K562 (cell line): ENCODE data around the gene RTBDN. TPM values are rescaled to one million over a fixed set of nuclear protein-coding genes. Genes with fewer than 3 reads are reported as not detected.

Experiments
- ASH1L ChIP-seq: fragments of 450-650 bp; IDR thresholded peaks from 2 replicates; pipeline ENCODE4 v1.6.1; 2018; ENCODE audit warnings: borderline replicate concordance, mild to moderate bottlenecking, low read depth; ENCODE audit not compliant: partially characterized antibody
- ATF7 ChIP-seq: fragments of 450-650 bp; IDR thresholded peaks from 2 replicates; pipeline ENCODE4 v1.7.1; 2014; ENCODE audit warnings: mild to moderate bottlenecking, moderate library complexity
- BRD9 ChIP-seq: fragments of 450-650 bp; IDR thresholded peaks from 2 replicates; pipeline ENCODE4 v1.6.1; 2018; ENCODE audit warnings: low read depth; ENCODE audit not compliant: partially characterized antibody
- CHD2 ChIP-seq: IDR thresholded peaks from 2 replicates; pipeline ENCODE4 v1.6.1; 2011; ENCODE audit warnings: low read depth, low read length
- FOXP1 ChIP-seq: sonication (generic); formaldehyde crosslinking; IDR thresholded peaks from 2 replicates; pipeline ENCODE4 v1.8.0; 2022; ENCODE audit warnings: mild to moderate bottlenecking, missing genetic modification reagents
- GATA2 ChIP-seq: sonication (generic); formaldehyde crosslinking; IDR thresholded peaks from 2 replicates; pipeline ENCODE4 v1.4.0; 2020; ENCODE audit warnings: mild to moderate bottlenecking, missing genetic modification reagents
- MTA3 ChIP-seq: fragments of 450-650 bp; formaldehyde crosslinking; IDR thresholded peaks from 2 replicates; pipeline ENCODE4 v1.6.1; 2017; ENCODE audit warnings: mild to moderate bottlenecking, borderline replicate concordance
- MTF1 ChIP-seq: fragments of 250-450 bp; sonication (Bioruptor Pico); IDR thresholded peaks from 2 replicates; pipeline ENCODE4 v1.9.0; 2021; ENCODE audit warnings: moderate library complexity, mild to moderate bottlenecking, inconsistent platforms, borderline replicate concordance
- PCBP1 ChIP-seq: fragments of 200-400 bp; formaldehyde crosslinking; IDR thresholded peaks from 2 replicates; pipeline ENCODE4 v1.6.1; 2018; ENCODE audit warnings: mild to moderate bottlenecking, low read depth, low read length; ENCODE audit not compliant: poor library complexity, severe bottlenecking
- POU5F1 ChIP-seq: fragments of 150-350 bp; IDR thresholded peaks from 2 replicates; pipeline ENCODE4 v1.6.1; 2014; ENCODE audit warnings: borderline replicate concordance, low read length, low read depth, mild to moderate bottlenecking; ENCODE audit not compliant: partially characterized antibody
- RHOXF2B ChIP-seq: fragments of 250-450 bp; sonication (Bioruptor Pico); conservative IDR thresholded peaks from 2 replicates; pipeline ENCODE4 v1.5.1; 2021
- SETDB1 ChIP-seq: IDR thresholded peaks from one replicate; pipeline ENCODE4 v1.6.1; 2012; ENCODE audit warnings: low read length, control low read depth, inconsistent platforms
- ZFP30 ChIP-seq: fragments of 250-450 bp; sonication (Bioruptor Pico); IDR thresholded peaks from 2 replicates; pipeline ENCODE4 v1.8.0; 2022; ENCODE audit warnings: moderate library complexity, mild to moderate bottlenecking, inconsistent platforms, borderline replicate concordance
- ZNF212 ChIP-seq: fragments of 450-650 bp; formaldehyde crosslinking; IDR thresholded peaks from 2 replicates; pipeline ENCODE4 v1.4.0; 2020; ENCODE audit warnings: mild to moderate bottlenecking
- ZNF274 ChIP-seq: IDR thresholded peaks from 2 replicates; pipeline ENCODE4 v1.6.1; 2011; ENCODE audit warnings: low read depth, mild to moderate bottlenecking, low read length, moderate library complexity, borderline replicate concordance
- polyA plus RNA-seq, 8 experiments: library from polyadenylated mRNA; depleted of rRNA in 4 of 8; stranded (reverse) in 5 of 8; unstranded in 3 of 8; fragments of >200 nt; fragmentation: Nextera tagmentation in 2 of 8; fragmentation: Illumina TruSeq in 1 of 8; extraction: Ambion mirVana in 2 of 8; extraction: Trizol in 1 of 8; gene quantifications; 2 replicates each; pipeline versions ENCODE4 v1.2.1 to v1.2.3, GENCODE V29; 2011 to 2014; ENCODE audit warnings: inconsistent platforms in 1 of 8, missing spikeins in 1 of 8
- total RNA-seq, 7 experiments: library from RNA; depleted of rRNA in 6 of 7; stranded (reverse); fragments of >200 nt in 6 of 7; fragmentation: Illumina TruSeq in 2 of 7; extraction: Trizol in 2 of 7; gene quantifications; 2 replicates each; pipeline versions ENCODE4 v1.2.1 to v1.2.3, GENCODE V29; 2011 to 2021; ENCODE audit warnings: low replicate concordance in 1 of 7
- TF ChIP-seq, protein P1 (sequence below): fragments of 450-650 bp; IDR thresholded peaks from 2 replicates; pipeline ENCODE4 v1.6.1; 2016; ENCODE audit warnings: borderline replicate concordance
- TF ChIP-seq, protein P2 (sequence below): IDR thresholded peaks from 2 replicates; pipeline ENCODE4 v1.6.1; 2014; ENCODE audit warnings: antibody characterized with exemption
- TF ChIP-seq, protein P3 (sequence below): fragments of 250-450 bp; sonication (Bioruptor Pico); IDR thresholded peaks from 2 replicates; pipeline ENCODE4 v1.5.0; 2021
- TF ChIP-seq, protein P4 (sequence below): fragments of 450-650 bp; formaldehyde crosslinking; IDR thresholded peaks from 2 replicates; pipeline ENCODE4 v1.4.0; 2020; ENCODE audit warnings: mild to moderate bottlenecking, moderate library complexity
- TF ChIP-seq, protein P5 (sequence below): fragments of 450-650 bp; IDR thresholded peaks from 2 replicates; pipeline ENCODE4 v1.7.0; 2016; ENCODE audit warnings: borderline replicate concordance

RTBDN gene
- total and polyA plus RNA-seq, 9 of the 15 experiments (the other 6 are each of a cell fraction or from before 2014, with no cell fraction given), result 0.20 to 2.3 (median 0.72) TPM; not detected in 1

DNA sequence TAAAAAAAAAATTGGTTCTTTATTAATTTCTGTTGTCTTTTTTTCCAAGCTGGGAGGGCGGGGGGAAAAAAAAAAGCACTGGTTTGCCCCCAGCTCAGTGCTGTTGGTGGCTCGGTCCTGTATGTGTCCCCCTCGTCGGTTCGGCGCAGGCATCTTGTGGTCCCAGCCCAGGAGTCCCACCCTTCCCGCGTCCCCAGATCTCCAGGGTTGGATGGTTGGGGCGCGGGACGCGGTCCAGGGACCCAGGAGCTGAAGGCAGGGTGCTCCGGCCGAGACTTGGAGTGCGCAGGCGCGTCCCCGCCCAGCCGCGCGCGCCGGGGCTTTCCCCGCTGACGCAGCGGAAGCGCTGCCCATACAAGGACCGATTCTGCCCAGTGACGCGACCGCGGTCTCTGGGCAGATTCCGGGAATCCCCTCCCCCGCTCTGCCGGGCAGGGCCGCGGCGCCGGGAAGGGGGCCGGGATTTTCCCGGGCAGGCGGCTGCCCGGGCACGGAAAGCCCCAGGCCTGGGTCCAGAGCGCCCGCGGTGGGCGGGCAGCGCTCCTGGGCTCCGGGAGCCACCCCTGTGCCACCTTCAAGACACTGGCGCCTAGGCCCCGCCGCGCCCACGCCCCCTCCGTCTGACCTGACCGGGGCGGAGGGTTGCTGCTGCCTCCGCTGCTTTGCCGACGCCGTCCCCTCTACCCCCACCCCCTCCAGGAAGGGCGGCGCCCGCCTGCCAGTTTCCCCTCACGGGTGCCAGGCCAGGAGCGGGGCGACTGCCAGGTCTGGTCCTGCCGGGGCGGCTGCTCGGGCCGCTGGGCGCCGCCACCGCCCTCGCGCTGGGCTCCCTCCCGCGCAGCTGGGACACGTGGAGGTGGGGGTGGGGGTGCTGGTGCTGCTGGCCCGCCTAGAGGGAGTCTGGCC lies 40.8 kb downstream of the RTBDN start (continued):
- TF ChIP-seq, protein P1, sequence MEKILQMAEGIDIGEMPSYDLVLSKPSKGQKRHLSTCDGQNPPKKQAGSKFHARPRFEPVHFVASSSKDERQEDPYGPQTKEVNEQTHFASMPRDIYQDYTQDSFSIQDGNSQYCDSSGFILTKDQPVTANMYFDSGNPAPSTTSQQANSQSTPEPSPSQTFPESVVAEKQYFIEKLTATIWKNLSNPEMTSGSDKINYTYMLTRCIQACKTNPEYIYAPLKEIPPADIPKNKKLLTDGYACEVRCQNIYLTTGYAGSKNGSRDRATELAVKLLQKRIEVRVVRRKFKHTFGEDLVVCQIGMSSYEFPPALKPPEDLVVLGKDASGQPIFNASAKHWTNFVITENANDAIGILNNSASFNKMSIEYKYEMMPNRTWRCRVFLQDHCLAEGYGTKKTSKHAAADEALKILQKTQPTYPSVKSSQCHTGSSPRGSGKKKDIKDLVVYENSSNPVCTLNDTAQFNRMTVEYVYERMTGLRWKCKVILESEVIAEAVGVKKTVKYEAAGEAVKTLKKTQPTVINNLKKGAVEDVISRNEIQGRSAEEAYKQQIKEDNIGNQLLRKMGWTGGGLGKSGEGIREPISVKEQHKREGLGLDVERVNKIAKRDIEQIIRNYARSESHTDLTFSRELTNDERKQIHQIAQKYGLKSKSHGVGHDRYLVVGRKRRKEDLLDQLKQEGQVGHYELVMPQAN, result no peak
- TF ChIP-seq CHD2 (peak; percentile 70), POU5F1 (no peak), SETDB1 (no peak), MTF1 (CRISPR knock-in tag) (no peak), GATA2 (CRISPR knock-in tag) (no peak), RHOXF2B (CRISPR knock-in tag) (no peak), ZNF274 (no peak; the same call in 1 of the 2 replicates), BRD9 (no peak), ASH1L (no peak), ATF7 (peak; percentile 66; the same call in 1 of the 2 replicates), FOXP1 (CRISPR knock-in tag) (no peak), MTA3 (peak; percentile 95), ZNF212 (CRISPR knock-in tag) (no peak), ZFP30 (CRISPR knock-in tag) (no peak), PCBP1 (peak; percentile 94)
- TF ChIP-seq, protein P2, sequence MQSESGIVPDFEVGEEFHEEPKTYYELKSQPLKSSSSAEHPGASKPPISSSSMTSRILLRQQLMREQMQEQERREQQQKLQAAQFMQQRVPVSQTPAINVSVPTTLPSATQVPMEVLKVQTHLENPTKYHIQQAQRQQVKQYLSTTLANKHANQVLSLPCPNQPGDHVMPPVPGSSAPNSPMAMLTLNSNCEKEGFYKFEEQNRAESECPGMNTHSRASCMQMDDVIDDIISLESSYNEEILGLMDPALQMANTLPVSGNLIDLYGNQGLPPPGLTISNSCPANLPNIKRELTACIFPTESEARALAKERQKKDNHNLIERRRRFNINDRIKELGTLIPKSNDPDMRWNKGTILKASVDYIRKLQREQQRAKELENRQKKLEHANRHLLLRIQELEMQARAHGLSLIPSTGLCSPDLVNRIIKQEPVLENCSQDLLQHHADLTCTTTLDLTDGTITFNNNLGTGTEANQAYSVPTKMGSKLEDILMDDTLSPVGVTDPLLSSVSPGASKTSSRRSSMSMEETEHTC, result no peak
- TF ChIP-seq, protein P3, sequence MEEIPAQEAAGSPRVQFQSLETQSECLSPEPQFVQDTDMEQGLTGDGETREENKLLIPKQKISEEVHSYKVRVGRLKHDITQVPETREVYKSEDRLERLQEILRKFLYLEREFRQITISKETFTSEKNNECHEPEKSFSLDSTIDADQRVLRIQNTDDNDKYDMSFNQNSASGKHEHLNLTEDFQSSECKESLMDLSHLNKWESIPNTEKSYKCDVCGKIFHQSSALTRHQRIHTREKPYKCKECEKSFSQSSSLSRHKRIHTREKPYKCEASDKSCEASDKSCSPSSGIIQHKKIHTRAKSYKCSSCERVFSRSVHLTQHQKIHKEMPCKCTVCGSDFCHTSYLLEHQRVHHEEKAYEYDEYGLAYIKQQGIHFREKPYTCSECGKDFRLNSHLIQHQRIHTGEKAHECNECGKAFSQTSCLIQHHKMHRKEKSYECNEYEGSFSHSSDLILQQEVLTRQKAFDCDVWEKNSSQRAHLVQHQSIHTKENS, result no peak
- TF ChIP-seq, protein P4, sequence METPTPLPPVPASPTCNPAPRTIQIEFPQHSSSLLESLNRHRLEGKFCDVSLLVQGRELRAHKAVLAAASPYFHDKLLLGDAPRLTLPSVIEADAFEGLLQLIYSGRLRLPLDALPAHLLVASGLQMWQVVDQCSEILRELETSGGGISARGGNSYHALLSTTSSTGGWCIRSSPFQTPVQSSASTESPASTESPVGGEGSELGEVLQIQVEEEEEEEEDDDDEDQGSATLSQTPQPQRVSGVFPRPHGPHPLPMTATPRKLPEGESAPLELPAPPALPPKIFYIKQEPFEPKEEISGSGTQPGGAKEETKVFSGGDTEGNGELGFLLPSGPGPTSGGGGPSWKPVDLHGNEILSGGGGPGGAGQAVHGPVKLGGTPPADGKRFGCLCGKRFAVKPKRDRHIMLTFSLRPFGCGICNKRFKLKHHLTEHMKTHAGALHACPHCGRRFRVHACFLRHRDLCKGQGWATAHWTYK (CRISPR knock-in tag), result peak; percentile 88
- TF ChIP-seq, protein P5, sequence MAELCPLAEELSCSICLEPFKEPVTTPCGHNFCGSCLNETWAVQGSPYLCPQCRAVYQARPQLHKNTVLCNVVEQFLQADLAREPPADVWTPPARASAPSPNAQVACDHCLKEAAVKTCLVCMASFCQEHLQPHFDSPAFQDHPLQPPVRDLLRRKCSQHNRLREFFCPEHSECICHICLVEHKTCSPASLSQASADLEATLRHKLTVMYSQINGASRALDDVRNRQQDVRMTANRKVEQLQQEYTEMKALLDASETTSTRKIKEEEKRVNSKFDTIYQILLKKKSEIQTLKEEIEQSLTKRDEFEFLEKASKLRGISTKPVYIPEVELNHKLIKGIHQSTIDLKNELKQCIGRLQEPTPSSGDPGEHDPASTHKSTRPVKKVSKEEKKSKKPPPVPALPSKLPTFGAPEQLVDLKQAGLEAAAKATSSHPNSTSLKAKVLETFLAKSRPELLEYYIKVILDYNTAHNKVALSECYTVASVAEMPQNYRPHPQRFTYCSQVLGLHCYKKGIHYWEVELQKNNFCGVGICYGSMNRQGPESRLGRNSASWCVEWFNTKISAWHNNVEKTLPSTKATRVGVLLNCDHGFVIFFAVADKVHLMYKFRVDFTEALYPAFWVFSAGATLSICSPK, result no peak
